Measurements from ENCODE around the gene EFCC1. TPM values are rescaled to one million over a fixed set of nuclear protein-coding genes. Genes with fewer than 3 reads are reported as not detected.

Gene EFCC1
- total RNA-seq, 4 donors from 2014 or later, result 0.75 to 2.2 (median 1.7) TPM

- Histone ChIP-seq H3K27me3 (no peaks in the 10 kb centered on the region), H3K4me1 (peaks cover 0 to 18% (median 13%) of the 10 kb centered on the region in 4 donors), H3K27ac (no peak overlapping the region), H3K9me3 (no peaks in the 10 kb centered on the region), H3K4me3 (no peak overlapping the region), H3K36me3 (no peaks in the 10 kb centered on the region)
- intact Hi-C loops (cut with DNase I; ENCODE audit: low total_unique reads) (no loop called here), in situ Hi-C loops (cut with MboI; ENCODE audit: low pct_ligation_motif_present in 1 of 4, low pct_unique_long_range_greater_than_20kb in 1 of 4, low sequenced_read_pairs in 3 of 4) (no loop called here)
- WGBS, 2 donors (ENCODE audit: low coverage in 1 of 2), result 90 to 98% methylated on average over 8 to 13 of the region's 13 CpGs
- TF ChIP-seq POLR2AphosphoS5 (IDR thresholded peaks at IDR 0.05), result no peak
- TF ChIP-seq POLR2A (IDR thresholded peaks at IDR 0.05), result no peak
- no peak for TF ChIP-seq CTCF (IDR thresholded peaks at IDR 0.05)
- no peak for TF ChIP-seq EP300 (IDR thresholded peaks at IDR 0.05; ENCODE audit: low read depth)
- no peak for DNase-seq
Measured at GRCh38 chr3:129028866-129029265, 27.8 kb downstream of the EFCC1 start.

GRCh38 chr3:129030611-129031010 is 29.5 kb downstream of the EFCC1 start:
- Histone ChIP-seq H3K9me3 (no peaks in the 10 kb centered on the region), H3K27ac (no peak overlapping the region), H3K4me3 (no peak overlapping the region), H3K27me3 (no peaks in the 10 kb centered on the region), H3K4me1 (peaks cover 0 to 15% (median 12%) of the 10 kb centered on the region in 4 donors), H3K36me3 (no peaks in the 10 kb centered on the region)
- 95% methylated on average over 4 of the region's 4 CpGs; no CpG with 5 or more reads in 1 of the 2 donors for WGBS, 2 donors (ENCODE audit: low coverage in 1 of 2)
- no peak for DNase-seq
- in situ Hi-C loops (cut with MboI; ENCODE audit: low pct_ligation_motif_present in 1 of 4, low pct_unique_long_range_greater_than_20kb in 1 of 4, low sequenced_read_pairs in 3 of 4), result no loop called here
- TF ChIP-seq POLR2AphosphoS5 (IDR thresholded peaks at IDR 0.05) (no peak), CTCF (IDR thresholded peaks at IDR 0.05) (no peak), EP300 (IDR thresholded peaks at IDR 0.05; ENCODE audit: low read depth) (no peak), POLR2A (IDR thresholded peaks at IDR 0.05) (no peak)
- intact Hi-C loops (cut with DNase I; ENCODE audit: low total_unique reads), result no loop called here

GRCh38 chr3:129031476-129032215 is 30.5 kb downstream of the EFCC1 start:
- DNase-seq, result no peak
- intact Hi-C loops (cut with DNase I; ENCODE audit: low total_unique reads), result no loop called here
- no peaks in the 10 kb centered on the region for H3K27me3 ChIP-seq
- H3K9me3 ChIP-seq, result no peaks in the 10 kb centered on the region
- no peaks in the 10 kb centered on the region for H3K36me3 ChIP-seq
- no peak overlapping the region for H3K4me3 ChIP-seq
- TF ChIP-seq POLR2A (IDR thresholded peaks at IDR 0.05) (no peak), EP300 (IDR thresholded peaks at IDR 0.05; ENCODE audit: low read depth) (no peak), POLR2AphosphoS5 (IDR thresholded peaks at IDR 0.05) (no peak), CTCF (IDR thresholded peaks at IDR 0.05) (no peak)
- H3K4me1 ChIP-seq, result peaks cover 0 to 9% (median 7%) of the 10 kb centered on the region in 4 donors
- in situ Hi-C loops (cut with MboI; ENCODE audit: low pct_ligation_motif_present in 1 of 4, low pct_unique_long_range_greater_than_20kb in 1 of 4, low sequenced_read_pairs in 3 of 4), result no loop called here
- no peak overlapping the region for H3K27ac ChIP-seq
- WGBS, 2 donors (ENCODE audit: low coverage in 1 of 2), result 74 to 100% methylated on average over 4 to 10 of the region's 10 CpGs

GRCh38 chr3:129032716-129033115 is 31.6 kb downstream of the EFCC1 start:
- H3K36me3 ChIP-seq, result no peaks in the 10 kb centered on the region
- in situ Hi-C loops (cut with MboI; ENCODE audit: low pct_ligation_motif_present in 1 of 4, low pct_unique_long_range_greater_than_20kb in 1 of 4, low sequenced_read_pairs in 3 of 4) (no loop called here), intact Hi-C loops (cut with DNase I; ENCODE audit: low total_unique reads) (no loop called here)
- no peaks in the 10 kb centered on the region for H3K27me3 ChIP-seq
- H3K27ac ChIP-seq, result no peak overlapping the region
- 90% methylated on average over 14 of the region's 14 CpGs; no CpG with 5 or more reads in 1 of the 2 donors for WGBS, 2 donors (ENCODE audit: low coverage in 1 of 2)
- TF ChIP-seq POLR2AphosphoS5 (IDR thresholded peaks at IDR 0.05), result no peak
- TF ChIP-seq EP300 (IDR thresholded peaks at IDR 0.05; ENCODE audit: low read depth), result no peak
- TF ChIP-seq CTCF (IDR thresholded peaks at IDR 0.05), result no peak
- TF ChIP-seq POLR2A (IDR thresholded peaks at IDR 0.05), result no peak
- no peaks in the 10 kb centered on the region for H3K4me1 ChIP-seq
- H3K4me3 ChIP-seq, result no peak overlapping the region
- no peak for DNase-seq
- H3K9me3 ChIP-seq, result no peaks in the 10 kb centered on the region

Data from transverse colon (tissue), 4 donors.